ENCODE data around the gene NSFL1C. TPM values are rescaled to one million over a fixed set of nuclear protein-coding genes. Genes with fewer than 3 reads are reported as not detected.

NSFL1C gene
- total RNA-seq, 1 experiment from 2014 or later: 151 TPM

- intact Hi-C loops (cut with micrococcal nuclease; ENCODE audit: unreplicated experiment): no loop called here
- H3K27me3 ChIP-seq (ENCODE audit: insufficient read depth, low read depth): no peaks in the 10 kb centered on the region
- no peak for DNase-seq
- H3K4me3 ChIP-seq: no peak overlapping the region
- H3K79me2 ChIP-seq (ENCODE audit: low read depth): peaks cover 15% of the 10 kb centered on the region
- peaks cover 61% of the 10 kb centered on the region for H3K4me1 ChIP-seq (replicated peaks; ENCODE audit: insufficient read depth)
- H3K9me3 ChIP-seq (ENCODE audit: insufficient read depth, low read depth): no peaks in the 10 kb centered on the region
- H4K20me1 ChIP-seq (ENCODE audit: insufficient read depth): peaks cover 5% of the 10 kb centered on the region; the same call in 1 of the 2 replicates
- ChIA-PET POLR2A (ENCODE audit: unreplicated experiment) (no interaction called here), CTCF (no interaction called here)
- peak overlapping the region; percentile 19; the same call in 1 of the 2 replicates for H3K27ac ChIP-seq
- H2AFZ ChIP-seq: no peak overlapping the region
- TF ChIP-seq CTCF (conservative IDR thresholded peaks at IDR 0.05) (no peak), EZH2 (IDR thresholded peaks at IDR 0.05; ENCODE audit: low read depth) (no peak)
- H3K36me3 ChIP-seq (ENCODE audit: low read depth): no peaks in the 10 kb centered on the region
- no peaks in the 10 kb centered on the region for H3K9me2 ChIP-seq (ENCODE audit: insufficient read depth)
- peaks cover 35% of the 10 kb centered on the region for H3F3A ChIP-seq (ENCODE audit: insufficient read depth, low read depth)
- BruUV-seq (replicated peaks): no TSS peak
- peak overlapping the region; percentile 9; the same call in 1 of the 2 replicates for H3K4me2 ChIP-seq
These were observed 69.9 kb downstream of the NSFL1C start for GRCh38 chr20:1396702-1397101.

- H2AFZ ChIP-seq: 0 out of 2 replicates have a peak overlapping the region, but pooled peaks have one; percentile 7
- H3F3A ChIP-seq (ENCODE audit: insufficient read depth, low read depth): peaks cover 31% of the 10 kb centered on the region
- peaks cover 19% of the 10 kb centered on the region for H3K79me2 ChIP-seq (ENCODE audit: low read depth)
- no peaks in the 10 kb centered on the region for H3K9me2 ChIP-seq (ENCODE audit: insufficient read depth)
- H3K9me3 ChIP-seq (ENCODE audit: insufficient read depth, low read depth): no peaks in the 10 kb centered on the region
- no TSS peak for BruUV-seq (replicated peaks)
- peaks cover 9% of the 10 kb centered on the region for H4K20me1 ChIP-seq (ENCODE audit: insufficient read depth)
- no peak for DNase-seq
- peak overlapping the region; percentile 19; the same call in 1 of the 2 replicates for H3K27ac ChIP-seq
- POLR2A ChIA-PET (ENCODE audit: unreplicated experiment): no interaction called here
- CTCF ChIA-PET: no interaction called here
- H3K4me3 ChIP-seq: no peak overlapping the region
- intact Hi-C loops (cut with micrococcal nuclease; ENCODE audit: unreplicated experiment): no loop called here
- H3K4me1 ChIP-seq (replicated peaks; ENCODE audit: insufficient read depth): peaks cover 60% of the 10 kb centered on the region
- no peaks in the 10 kb centered on the region for H3K27me3 ChIP-seq (ENCODE audit: insufficient read depth, low read depth)
- peak overlapping the region; percentile 9; the same call in 1 of the 2 replicates for H3K4me2 ChIP-seq
- TF ChIP-seq EZH2 (IDR thresholded peaks at IDR 0.05; ENCODE audit: low read depth): no peak
- H3K36me3 ChIP-seq (ENCODE audit: low read depth): no peaks in the 10 kb centered on the region
These were observed 70.4 kb downstream of the NSFL1C start for GRCh38 chr20:1396264-1396663.

DNA sequence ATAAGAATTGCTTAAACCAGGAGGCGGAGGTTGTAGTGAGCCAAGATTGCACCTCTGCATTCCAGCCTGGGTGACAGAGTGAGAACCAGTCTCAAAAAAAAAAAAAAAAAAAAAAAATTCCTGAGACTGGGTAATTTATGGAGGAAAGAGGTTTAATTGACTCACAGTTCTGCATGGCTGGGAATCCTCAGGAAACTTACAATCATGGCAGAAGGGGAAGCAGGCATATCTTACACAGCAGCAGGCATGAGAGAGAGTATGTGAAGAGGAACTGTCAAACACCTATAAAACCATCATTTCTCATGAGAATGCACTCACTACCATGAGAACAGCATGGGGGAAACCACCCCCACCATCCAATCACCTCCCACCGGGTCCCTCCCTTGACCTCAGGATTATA, 72.0 kb downstream of the NSFL1C start:
- no peak for TF ChIP-seq CTCF (conservative IDR thresholded peaks at IDR 0.05)
- TF ChIP-seq EZH2 (IDR thresholded peaks at IDR 0.05; ENCODE audit: low read depth): no peak
- no peaks in the 10 kb centered on the region for H3K9me2 ChIP-seq (ENCODE audit: insufficient read depth)
- peaks cover 35% of the 10 kb centered on the region for H3K79me2 ChIP-seq (ENCODE audit: low read depth)
- H3K27me3 ChIP-seq (ENCODE audit: insufficient read depth, low read depth): no peaks in the 10 kb centered on the region
- DNase-seq: no peak
- peaks cover 22% of the 10 kb centered on the region for H4K20me1 ChIP-seq (ENCODE audit: insufficient read depth)
- ChIA-PET CTCF (interaction anchor here (0.6 kb wide), 1 partner anchor 23 kb away, joined by 4 read pairs; no protein-coding TSS in a partner anchor), POLR2A (ENCODE audit: unreplicated experiment) (no interaction called here)
- no TSS peak for BruUV-seq (replicated peaks)
- H3K36me3 ChIP-seq (ENCODE audit: low read depth): peaks cover 2% of the 10 kb centered on the region; the same call in 1 of the 2 replicates
- H3K4me1 ChIP-seq (replicated peaks; ENCODE audit: insufficient read depth): peaks cover 60% of the 10 kb centered on the region
- peaks cover 17% of the 10 kb centered on the region for H3F3A ChIP-seq (ENCODE audit: insufficient read depth, low read depth)
- intact Hi-C loops (cut with micrococcal nuclease; ENCODE audit: unreplicated experiment): no loop called here
- H3K4me3 ChIP-seq: no peak overlapping the region
- no peak overlapping the region for H2AFZ ChIP-seq
- H3K4me2 ChIP-seq: no peak overlapping the region
- H3K27ac ChIP-seq: no peak overlapping the region
- H3K9me3 ChIP-seq (ENCODE audit: insufficient read depth, low read depth): no peaks in the 10 kb centered on the region
